Sciatic nerve (tissue), 2 donors: Measurements from ENCODE around the gene FTSJ3. TPM values are rescaled to one million over a fixed set of nuclear protein-coding genes. Genes with fewer than 3 reads are reported as not detected.
"Not testable (repeated sequence)": the region's sequence is repeated elsewhere in the genome, so short reads cannot be mapped to it uniquely, and the experiment has no call there.

ENCODE experiments used
- ATAC-seq: fragments of 200-7000 bp; cut with Tn5 transposase; one replicate; pipeline ENCODE4 v1.9.1; 2020; ENCODE audit warnings: mild to moderate bottlenecking, moderate library complexity
- DNase-seq: peaks from one replicate; pipeline ENCODE4 v3.0.0-alpha.2; 2020; ENCODE audit warnings: low spot score
- intact Hi-C: fragments of 100-400 bp; cut with DNase I; formaldehyde crosslinking; loops from one replicate; pipeline ENCODE4 v1.14.2; 2022
- total RNA-seq: library from RNA; stranded (reverse); fragmentation: NEBNext Ultra II Directional; extraction: Animal tissue kit (Norgen Biotek cat#: 25700); gene quantifications from one replicate; pipeline ENCODE4 v1.2.1, GENCODE V29; 2021
- donor health status: DM: no; HTN: no; CAD: no.
- donor health status: DM: no; HTN: no; CAD: no.

Gene FTSJ3
- total RNA-seq, 1 donor from 2014 or later: 41.9 TPM

- intact Hi-C loops: no loop called here
- no peak for DNase-seq
- ATAC-seq: no peak
Observed at GRCh38 chr17:63804328-63804727, 23.1 kb downstream of the FTSJ3 start.

GRCh38 chr17:63800783-63801182 is 26.7 kb downstream of the FTSJ3 start:
- no peak for DNase-seq
- no peak for ATAC-seq
- intact Hi-C loops: no loop called here

GRCh38 chr17:63798572-63799106 is 28.8 kb downstream of the FTSJ3 start:
- ATAC-seq (no peak), DNase-seq (no peak)
- intact Hi-C loops: no loop called here

- intact Hi-C loops, ATAC-seq, DNase-seq: not testable (repeated sequence)
Observed at GRCh38 chr17:63796375-63796774, 31.1 kb downstream of the FTSJ3 start.

- ATAC-seq: no peak
Observed at GRCh38 chr17:63792055-63792729, 35.3 kb downstream of the FTSJ3 start.

GRCh38 chr17:63790057-63790456 is 37.4 kb downstream of the FTSJ3 start:
- intact Hi-C loops: no loop called here
- DNase-seq (no peak), ATAC-seq (no peak)

More at GRCh38 chr17:63792055-63792729, 35.3 kb downstream of the FTSJ3 start:
- intact Hi-C loops: no loop called here
- no peak for DNase-seq

GRCh38 chr17:63786971-63787711 is 40.3 kb downstream of the FTSJ3 start:
- ATAC-seq (no peak), DNase-seq (no peak)
- intact Hi-C loops: no loop called here

GRCh38 chr17:63786117-63786516 is 41.3 kb downstream of the FTSJ3 start:
- DNase-seq (no peak), ATAC-seq (no peak)
- intact Hi-C loops: no loop called here

GRCh38 chr17:63785556-63785955 is 41.9 kb downstream of the FTSJ3 start:
- no peak for DNase-seq
- no peak for ATAC-seq
- intact Hi-C loops: no loop called here

GRCh38 chr17:63783522-63783921 is 43.9 kb downstream of the FTSJ3 start:
- no peak for ATAC-seq
- no peak for DNase-seq
- intact Hi-C loops: no loop called here

GRCh38 chr17:63780928-63781327 is 46.5 kb downstream of the FTSJ3 start:
- intact Hi-C loops: no loop called here

GRCh38 chr17:63780507-63780906 is 47.0 kb downstream of the FTSJ3 start:
- no peak for DNase-seq
- intact Hi-C loops: no loop called here
- no peak for ATAC-seq

More at GRCh38 chr17:63780928-63781327, 46.5 kb downstream of the FTSJ3 start:
- ATAC-seq: no peak
- DNase-seq: no peak

- no peak for DNase-seq
- no peak for ATAC-seq
- intact Hi-C loops: no loop called here
Observed at GRCh38 chr17:63775420-63775819, 52.0 kb downstream of the FTSJ3 start.

- intact Hi-C loops: no loop called here
- no peak for ATAC-seq
Observed at GRCh38 chr17:63774969-63775265, 52.5 kb downstream of the FTSJ3 start.

GRCh38 chr17:63774141-63774968 is 53.1 kb downstream of the FTSJ3 start, which contains the start of gene DDX42:
TSS of gene DDX42 (plus strand) at chr17:63774170. CDS start at chr17:63787050, 12,880 bp downstream.
- intact Hi-C loops: no loop called here

More at GRCh38 chr17:63774969-63775265, 52.5 kb downstream of the FTSJ3 start:
- no peak for DNase-seq

GRCh38 chr17:63773272-63774140 is 54.0 kb downstream of the FTSJ3 start, which contains the start of gene CCDC47:
TSS of gene CCDC47 (minus strand) at chr17:63773597. CDS start at chr17:63766175, 7,422 bp downstream.
- DNase-seq (peak; percentile 98), ATAC-seq (peak; percentile 98)
- intact Hi-C loops: loop anchor here (2.0 kb wide), 1 partner anchor 65 kb away; no protein-coding TSS in a partner anchor

More at GRCh38 chr17:63774141-63774968, 53.1 kb downstream of the FTSJ3 start, which contains the start of gene DDX42:
- ATAC-seq (no peak), DNase-seq (peak; percentile 94)

- no peak for DNase-seq
- no peak for ATAC-seq
- intact Hi-C loops: loop anchor here (2.0 kb wide), 1 partner anchor 64 kb away; no protein-coding TSS in a partner anchor
Observed at GRCh38 chr17:63772801-63773271, 54.6 kb downstream of the FTSJ3 start.
